Calu3 (cell line): ENCODE data around the gene HIVEP2. TPM values are rescaled to one million over a fixed set of nuclear protein-coding genes. Genes with fewer than 3 reads are reported as not detected.

ENCODE experiments used
- BruUV-seq: library from RNA; stranded (reverse); fragments of 400-500 nt; replicated peaks from 2 replicates; lab custom pipeline; 2021; lab: Mats Ljungman, UMichigan
- CTCF ChIA-PET: fragments of 300-600 bp; sonication (Branson Sonifier 250); formaldehyde crosslinking; loops from one replicate; lab custom pipeline; 2022; ENCODE audit warnings: antibody characterized with exemption; lab: Charles Lee
- DNase-seq: peaks from one replicate; pipeline ENCODE4 v3.0.0; 2022
- H3K27ac Mint-ChIP-seq: one replicate; pipeline ENCODE4 v1.8.0; 2022; ENCODE audit warnings: mixed read lengths; ENCODE audit not compliant: unreplicated experiment
- H3K27me3 Mint-ChIP-seq: one replicate; pipeline ENCODE4 v1.8.0; 2022; ENCODE audit warnings: mixed read lengths; ENCODE audit not compliant: unreplicated experiment
- H3K36me3 Mint-ChIP-seq: one replicate; pipeline ENCODE4 v1.8.0; 2022; ENCODE audit warnings: mild to moderate bottlenecking, moderate library complexity, mixed read lengths; ENCODE audit not compliant: insufficient read depth, unreplicated experiment
- H3K4me1 Mint-ChIP-seq: one replicate; pipeline ENCODE4 v1.8.0; 2022; ENCODE audit warnings: mild to moderate bottlenecking, low read depth, mixed read lengths; ENCODE audit not compliant: unreplicated experiment
- H3K4me3 Mint-ChIP-seq: one replicate; pipeline ENCODE4 v1.8.0; 2022; ENCODE audit warnings: mild to moderate bottlenecking, low read depth, moderate library complexity, mixed read lengths; ENCODE audit not compliant: unreplicated experiment
- H3K9me3 Mint-ChIP-seq: one replicate; pipeline ENCODE4 v1.8.0; 2022; ENCODE audit warnings: low read depth, mixed read lengths; ENCODE audit not compliant: unreplicated experiment
- intact Hi-C: fragments of 100-400 bp; cut with micrococcal nuclease; formaldehyde crosslinking; loops from one replicate; pipeline ENCODE4 v1.10.0; 2022; ENCODE audit not compliant: unreplicated experiment
- total RNA-seq: library from RNA; stranded (reverse); gene quantifications from 2 replicates; pipeline ENCODE4 v1.2.3, GENCODE V29; 2022
- TF ChIP-seq, protein P1 (sequence below): fragments of 200-600 bp; IDR thresholded peaks from one replicate; pipeline ENCODE4 v1.8.0; 2022; ENCODE audit warnings: antibody characterized with exemption; ENCODE audit not compliant: unreplicated experiment

HIVEP2 gene
- total RNA-seq, 1 experiment from 2014 or later, result 18.4 TPM

DNA sequence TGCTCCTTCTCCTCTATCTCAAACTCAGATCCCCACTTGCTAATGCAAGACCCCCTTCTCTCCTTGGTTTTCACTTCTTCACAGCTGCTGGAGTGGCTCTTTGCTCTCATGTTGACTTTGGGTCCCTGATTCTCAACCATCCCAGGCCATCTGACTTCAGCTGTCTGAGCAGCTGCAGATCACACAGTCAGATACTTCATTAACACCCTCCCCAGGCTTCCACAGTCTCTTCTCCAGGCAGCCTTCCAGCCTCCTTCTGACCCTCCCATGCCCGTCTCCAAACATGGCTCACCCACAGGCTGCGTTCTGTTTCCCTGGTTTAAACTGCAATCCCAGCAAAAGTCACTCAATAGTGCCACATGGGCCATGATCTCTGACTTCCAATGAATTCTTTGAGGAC lies 65.4 kb downstream of the HIVEP2 start:
- DNase-seq, result no peak
- no peaks in the 10 kb centered on the region for H3K9me3 Mint-ChIP-seq
- no peaks in the 10 kb centered on the region for H3K27me3 Mint-ChIP-seq
- H3K27ac Mint-ChIP-seq, result no peak overlapping the region
- peaks cover 26% of the 10 kb centered on the region for H3K4me1 Mint-ChIP-seq
- no peak overlapping the region for H3K4me3 Mint-ChIP-seq
- intact Hi-C loops, result no loop called here
- CTCF ChIA-PET, result no interaction called here
- H3K36me3 Mint-ChIP-seq, result no peaks in the 10 kb centered on the region
- TF ChIP-seq, protein P1, sequence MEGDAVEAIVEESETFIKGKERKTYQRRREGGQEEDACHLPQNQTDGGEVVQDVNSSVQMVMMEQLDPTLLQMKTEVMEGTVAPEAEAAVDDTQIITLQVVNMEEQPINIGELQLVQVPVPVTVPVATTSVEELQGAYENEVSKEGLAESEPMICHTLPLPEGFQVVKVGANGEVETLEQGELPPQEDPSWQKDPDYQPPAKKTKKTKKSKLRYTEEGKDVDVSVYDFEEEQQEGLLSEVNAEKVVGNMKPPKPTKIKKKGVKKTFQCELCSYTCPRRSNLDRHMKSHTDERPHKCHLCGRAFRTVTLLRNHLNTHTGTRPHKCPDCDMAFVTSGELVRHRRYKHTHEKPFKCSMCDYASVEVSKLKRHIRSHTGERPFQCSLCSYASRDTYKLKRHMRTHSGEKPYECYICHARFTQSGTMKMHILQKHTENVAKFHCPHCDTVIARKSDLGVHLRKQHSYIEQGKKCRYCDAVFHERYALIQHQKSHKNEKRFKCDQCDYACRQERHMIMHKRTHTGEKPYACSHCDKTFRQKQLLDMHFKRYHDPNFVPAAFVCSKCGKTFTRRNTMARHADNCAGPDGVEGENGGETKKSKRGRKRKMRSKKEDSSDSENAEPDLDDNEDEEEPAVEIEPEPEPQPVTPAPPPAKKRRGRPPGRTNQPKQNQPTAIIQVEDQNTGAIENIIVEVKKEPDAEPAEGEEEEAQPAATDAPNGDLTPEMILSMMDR, result no peak
- BruUV-seq, result no TSS peak

DNA sequence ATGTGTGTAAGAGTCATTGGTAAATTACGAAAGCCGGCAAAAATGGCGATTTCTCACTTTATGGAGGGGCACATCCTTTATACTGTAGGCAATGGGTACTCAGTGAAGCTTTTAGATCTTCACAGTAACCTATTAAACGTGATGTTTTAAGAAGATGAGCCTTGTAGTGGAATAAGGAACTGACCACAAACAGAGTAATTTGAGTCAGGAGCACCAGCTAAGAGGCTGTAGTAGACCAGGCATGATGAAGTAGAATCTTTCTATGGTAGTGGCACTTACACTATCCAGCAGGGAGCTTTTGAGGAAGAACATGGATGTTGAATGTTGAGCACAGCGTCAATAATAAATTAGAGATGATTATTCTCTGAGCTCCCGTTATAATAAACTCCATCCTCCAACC lies 65.9 kb downstream of the HIVEP2 start:
- Mint-ChIP-seq H3K36me3 (no peaks in the 10 kb centered on the region), H3K9me3 (no peaks in the 10 kb centered on the region), H3K4me1 (peaks cover 26% of the 10 kb centered on the region), H3K4me3 (no peak overlapping the region), H3K27me3 (no peaks in the 10 kb centered on the region), H3K27ac (no peak overlapping the region)
- no TSS peak for BruUV-seq
- CTCF ChIA-PET, result no interaction called here
- intact Hi-C loops, result no loop called here
- no peak for DNase-seq
- TF ChIP-seq, protein P1, result no peak

DNA sequence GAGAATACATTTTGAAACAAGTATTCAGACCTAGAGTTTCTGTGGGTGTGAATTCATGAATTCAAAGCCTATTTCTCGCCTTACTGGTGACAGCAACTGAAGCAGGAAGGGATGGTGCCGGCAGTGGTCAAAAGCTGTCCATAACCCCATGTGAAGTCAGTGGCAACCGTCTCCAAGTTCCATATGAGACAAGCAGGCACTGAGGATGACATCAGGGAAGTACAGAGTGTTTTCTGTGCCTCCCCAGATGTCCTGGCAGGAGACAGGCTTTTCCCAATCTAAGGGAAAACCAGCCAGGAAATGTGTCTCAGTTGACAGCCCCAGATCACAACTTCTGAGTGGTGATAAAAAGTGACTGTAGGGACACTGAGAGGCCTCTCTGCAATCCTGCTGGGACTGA lies 66.6 kb downstream of the HIVEP2 start:
- H3K27me3 Mint-ChIP-seq, result no peaks in the 10 kb centered on the region
- intact Hi-C loops, result no loop called here
- no peak for DNase-seq
- BruUV-seq, result no TSS peak
- CTCF ChIA-PET, result no interaction called here
- TF ChIP-seq, protein P1, result no peak
- no peaks in the 10 kb centered on the region for H3K9me3 Mint-ChIP-seq
- no peak overlapping the region for H3K4me3 Mint-ChIP-seq
- H3K4me1 Mint-ChIP-seq, result peaks cover 31% of the 10 kb centered on the region
- no peaks in the 10 kb centered on the region for H3K36me3 Mint-ChIP-seq
- H3K27ac Mint-ChIP-seq, result no peak overlapping the region

DNA sequence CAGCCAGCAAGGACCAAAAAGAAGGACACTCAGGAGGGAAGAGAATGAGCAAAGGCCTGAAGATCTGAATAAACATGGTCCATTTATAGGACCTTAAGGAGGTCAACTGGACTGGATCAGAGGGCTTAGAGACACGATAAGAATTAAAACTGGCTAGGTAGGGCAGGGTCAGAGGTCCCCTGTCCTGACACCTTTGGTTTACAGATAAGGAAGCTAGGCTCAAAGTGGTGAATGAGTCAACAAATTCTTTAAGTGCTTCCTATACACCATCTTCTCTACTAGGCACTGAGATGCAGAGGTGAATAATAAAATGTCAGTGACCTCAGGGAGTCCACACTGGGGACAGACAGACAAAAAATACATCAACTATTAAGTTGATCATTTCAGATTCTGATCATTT lies 70.3 kb downstream of the HIVEP2 start:
- no peak for DNase-seq
- Mint-ChIP-seq H3K27me3 (no peaks in the 10 kb centered on the region), H3K4me1 (peaks cover 69% of the 10 kb centered on the region), H3K9me3 (no peaks in the 10 kb centered on the region), H3K27ac (peak overlapping the region; percentile 67), H3K4me3 (peak overlapping the region; percentile 25), H3K36me3 (peaks cover 13% of the 10 kb centered on the region)
- TF ChIP-seq, protein P1, result no peak
- CTCF ChIA-PET, result interaction anchor here (1.6 kb wide), 1 partner anchor 21 kb away, joined by 4 read pairs; no protein-coding TSS in a partner anchor
- BruUV-seq, result no TSS peak
- intact Hi-C loops, result loop anchor here (5.0 kb wide), 1 partner anchor 37 kb away; no protein-coding TSS in a partner anchor
